Thoracic aorta (tissue), 2 donors: ENCODE measurements around the gene SH3PXD2A. TPM values are rescaled to one million over a fixed set of nuclear protein-coding genes. Genes with fewer than 3 reads are reported as not detected.

ENCODE experiments used
- ATAC-seq: fragments of 150-250 bp; one replicate; pipeline ENCODE4 v1.8.0; 2017; ENCODE audit warnings: low read depth; ENCODE audit not compliant: insufficient number of reproducible peaks, low FRiP score
- DNase-seq: peaks from one replicate; pipeline ENCODE4 v3.0.0-alpha.2; 2020; ENCODE audit warnings: low spot score
- H3K27ac ChIP-seq, 2 donors: fragments of 200-600 bp; sonication (generic); 1 replicate in 1 of 2; 2 replicates in 1 of 2; pipeline ENCODE4 v1.5.1; 2016; ENCODE audit warnings: mild to moderate bottlenecking in 2 of 2, moderate library complexity in 2 of 2
- H3K27me3 ChIP-seq: fragments of 200-600 bp; sonication (generic); replicated peaks from 2 replicates; pipeline ENCODE4 v1.6.0; 2016; ENCODE audit warnings: mild to moderate bottlenecking; ENCODE audit not compliant: insufficient read depth
- H3K36me3 ChIP-seq: fragments of 200-600 bp; sonication (generic); one replicate; pipeline ENCODE4 v1.5.1; 2016
- H3K4me1 ChIP-seq, 2 donors: fragments of 200-600 bp; sonication (generic); 1 replicate in 1 of 2; 2 replicates in 1 of 2; pipeline versions ENCODE4 v1.5.1 to v1.6.0; 2016; ENCODE audit warnings: low read depth in 2 of 2, mild to moderate bottlenecking in 1 of 2; ENCODE audit not compliant: control insufficient read depth in 1 of 2
- H3K4me3 ChIP-seq: fragments of 200-600 bp; sonication (generic); 2 replicates; pipeline ENCODE4 v1.5.1; 2016; ENCODE audit warnings: mild to moderate bottlenecking
- H3K9me3 ChIP-seq: fragments of 200-600 bp; sonication (generic); 2 replicates; pipeline ENCODE4 v1.5.1; 2016
- CTCF ChIP-seq: fragments of 200-600 bp; sonication (generic); IDR thresholded peaks from one replicate; pipeline ENCODE4 v1.5.1; 2019; ENCODE audit warnings: antibody characterized with exemption
- total RNA-seq, 2 donors: library from RNA; depleted of rRNA; stranded (reverse); fragments of >200 nt; gene quantifications; one replicate each; pipeline versions ENCODE4 v1.1.0 to v1.2.3, GENCODE V29; 2016

SH3PXD2A gene
- total RNA-seq, 2 donors from 2014 or later: 28.3 to 51.5 TPM

GRCh38 chr10:103718247-103718620, 137.1 kb downstream of the SH3PXD2A start:
- H3K4me1 ChIP-seq: no peaks in the 10 kb centered on the region
- ATAC-seq (no peak), DNase-seq (no peak)
- peaks cover 6% of the 10 kb centered on the region for H3K36me3 ChIP-seq
- no peak for TF ChIP-seq CTCF
- H3K27ac ChIP-seq: no peak overlapping the region
- no peaks in the 10 kb centered on the region for H3K9me3 ChIP-seq
- H3K27me3 ChIP-seq: no peaks in the 10 kb centered on the region
- no peak overlapping the region for H3K4me3 ChIP-seq

GRCh38 chr10:103717341-103718246, 137.8 kb downstream of the SH3PXD2A start:
- H3K9me3 ChIP-seq: no peaks in the 10 kb centered on the region
- no peak overlapping the region for H3K27ac ChIP-seq

GRCh38 chr10:103716206-103717160, 138.9 kb downstream of the SH3PXD2A start:
- no peak overlapping the region for H3K4me3 ChIP-seq
- no peaks in the 10 kb centered on the region for H3K27me3 ChIP-seq
- no peaks in the 10 kb centered on the region for H3K9me3 ChIP-seq
- ATAC-seq (no peak), DNase-seq (no peak)
- TF ChIP-seq CTCF: no peak
- no peaks in the 10 kb centered on the region for H3K4me1 ChIP-seq
- no peak overlapping the region for H3K27ac ChIP-seq
- H3K36me3 ChIP-seq: no peaks in the 10 kb centered on the region

More at GRCh38 chr10:103717341-103718246, 137.8 kb downstream of the SH3PXD2A start:
- DNase-seq: no peak
- no peak for TF ChIP-seq CTCF
- Histone ChIP-seq H3K4me1 (no peaks in the 10 kb centered on the region), H3K27me3 (no peaks in the 10 kb centered on the region), H3K36me3 (no peaks in the 10 kb centered on the region), H3K4me3 (no peak overlapping the region)
- ATAC-seq: no peak

- H3K27ac ChIP-seq: no peak overlapping the region
- ATAC-seq: no peak
Measured at GRCh38 chr10:103715430-103715829, 139.9 kb downstream of the SH3PXD2A start.

More at GRCh38 chr10:103715430-103715829, 139.9 kb downstream of the SH3PXD2A start:
- no peaks in the 10 kb centered on the region for H3K27me3 ChIP-seq
- DNase-seq: no peak
- H3K4me1 ChIP-seq: no peaks in the 10 kb centered on the region
- TF ChIP-seq CTCF: no peak
- H3K4me3 ChIP-seq: no peak overlapping the region
- H3K9me3 ChIP-seq: no peaks in the 10 kb centered on the region
- H3K36me3 ChIP-seq: no peaks in the 10 kb centered on the region
